ENCODE measurements around the gene RSF1.

GRCh38 chr11:77813256-77813655 lies 7.3 kb downstream of the RSF1 start:
- TF ChIP-seq CTCF (IDR thresholded peaks at IDR 0.05; ENCODE audit: low read depth, low read length) (no peak), EZH2phosphoT487 (IDR thresholded peaks at IDR 0.05; ENCODE audit: low read depth) (no peak)

Data from OCI-LY3 (cell line).